Activated CD8-positive, alpha-beta T cell treated with anti-CD3 and anti-CD28 coated beads for 36 hours (primary cell): ENCODE data around the gene PIGU. TPM values are rescaled to one million over a fixed set of nuclear protein-coding genes. Genes with fewer than 3 reads are reported as not detected.

Experiments used
- ATAC-seq: fragments of 200-7000 bp; cut with Tn5 transposase; one replicate; pipeline ENCODE4 v1.10.0; 2021; ENCODE audit warnings: mild to moderate bottlenecking, moderate library complexity
- CTCF ChIA-PET: fragments of 350-600 bp; sonication (Branson Sonifier 250); formaldehyde crosslinking; loops from one replicate; lab custom pipeline; 2021; ENCODE audit warnings: antibody characterized with exemption; lab: Charles Lee
- POLR2A ChIA-PET: fragments of 350-600 bp; sonication (Branson Sonifier 250); formaldehyde crosslinking; loops from one replicate; lab custom pipeline; 2021; ENCODE audit warnings: antibody characterized with exemption; lab: Charles Lee
- DNase-seq: peaks from one replicate; pipeline ENCODE4 v3.0.0-alpha.2; 2020
- H3K27ac Mint-ChIP-seq: one replicate; pipeline ENCODE4 v1.8.0; 2021; ENCODE audit warnings: mild to moderate bottlenecking, mixed read lengths
- H3K27me3 Mint-ChIP-seq: one replicate; pipeline ENCODE4 v1.8.0; 2021; ENCODE audit warnings: mixed read lengths
- H3K36me3 Mint-ChIP-seq: one replicate; pipeline ENCODE4 v1.8.0; 2021; ENCODE audit warnings: low read depth, mixed read lengths
- H3K4me1 Mint-ChIP-seq: one replicate; pipeline ENCODE4 v1.8.0; 2021; ENCODE audit warnings: low read depth, mixed read lengths
- H3K4me3 Mint-ChIP-seq: one replicate; pipeline ENCODE4 v1.8.0; 2021; ENCODE audit warnings: mild to moderate bottlenecking, moderate library complexity, mixed read lengths
- H3K9me3 Mint-ChIP-seq: one replicate; pipeline ENCODE4 v1.8.0; 2021; ENCODE audit warnings: mixed read lengths
- intact Hi-C: fragments of 100-400 bp; cut with micrococcal nuclease; formaldehyde crosslinking; loops from one replicate; pipeline ENCODE4 v1.10.0; 2022
- total RNA-seq, 2 experiments: library from RNA; stranded (reverse); gene quantifications; one replicate each; pipeline ENCODE4 v1.2.3, GENCODE V29; 2021
- TF ChIP-seq, protein P1 (sequence below): fragments of 200-600 bp; IDR thresholded peaks from one replicate; pipeline ENCODE4 v1.8.0; 2022; ENCODE audit warnings: antibody characterized with exemption, mild to moderate bottlenecking

The PIGU gene
- total RNA-seq, 2 experiments from 2014 or later = 19.4 to 20.9 TPM

DNA sequence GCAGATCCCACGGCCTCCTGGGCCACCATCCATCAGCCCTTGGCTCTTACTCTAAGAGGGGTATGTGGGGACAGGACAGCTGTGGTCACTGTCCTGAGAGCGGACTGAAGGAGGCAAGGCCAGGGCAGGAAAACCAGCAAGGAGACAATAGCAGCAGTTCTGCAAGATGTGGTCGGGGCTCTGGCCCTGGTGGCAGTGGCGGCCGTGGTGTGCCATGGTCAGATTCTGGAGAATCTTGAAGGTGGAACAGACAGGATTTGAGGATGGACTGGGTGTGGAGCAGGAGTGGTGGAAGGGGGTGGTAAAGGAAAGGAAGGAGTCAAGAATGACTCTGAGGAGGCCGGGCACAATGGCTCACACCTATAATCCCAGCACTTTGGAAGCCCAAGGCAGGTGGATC lies 124.3 kb downstream of the PIGU start:
- H3K27ac Mint-ChIP-seq = no peak overlapping the region
- no peak for ATAC-seq
- ChIA-PET POLR2A (interaction anchor here (1.1 kb wide), 1 partner anchor 11 kb away, joined by 3 read pairs; no protein-coding TSS in a partner anchor), CTCF (interaction anchor here (1.1 kb wide), 1 partner anchor 155 kb away, joined by 3 read pairs; no protein-coding TSS in a partner anchor)
- TF ChIP-seq, protein P1, sequence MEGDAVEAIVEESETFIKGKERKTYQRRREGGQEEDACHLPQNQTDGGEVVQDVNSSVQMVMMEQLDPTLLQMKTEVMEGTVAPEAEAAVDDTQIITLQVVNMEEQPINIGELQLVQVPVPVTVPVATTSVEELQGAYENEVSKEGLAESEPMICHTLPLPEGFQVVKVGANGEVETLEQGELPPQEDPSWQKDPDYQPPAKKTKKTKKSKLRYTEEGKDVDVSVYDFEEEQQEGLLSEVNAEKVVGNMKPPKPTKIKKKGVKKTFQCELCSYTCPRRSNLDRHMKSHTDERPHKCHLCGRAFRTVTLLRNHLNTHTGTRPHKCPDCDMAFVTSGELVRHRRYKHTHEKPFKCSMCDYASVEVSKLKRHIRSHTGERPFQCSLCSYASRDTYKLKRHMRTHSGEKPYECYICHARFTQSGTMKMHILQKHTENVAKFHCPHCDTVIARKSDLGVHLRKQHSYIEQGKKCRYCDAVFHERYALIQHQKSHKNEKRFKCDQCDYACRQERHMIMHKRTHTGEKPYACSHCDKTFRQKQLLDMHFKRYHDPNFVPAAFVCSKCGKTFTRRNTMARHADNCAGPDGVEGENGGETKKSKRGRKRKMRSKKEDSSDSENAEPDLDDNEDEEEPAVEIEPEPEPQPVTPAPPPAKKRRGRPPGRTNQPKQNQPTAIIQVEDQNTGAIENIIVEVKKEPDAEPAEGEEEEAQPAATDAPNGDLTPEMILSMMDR = no peak
- H3K9me3 Mint-ChIP-seq = no peaks in the 10 kb centered on the region
- no peaks in the 10 kb centered on the region for H3K27me3 Mint-ChIP-seq
- peaks cover 4% of the 10 kb centered on the region for H3K4me1 Mint-ChIP-seq
- no peak for DNase-seq
- H3K4me3 Mint-ChIP-seq = no peak overlapping the region
- intact Hi-C loops = no loop called here
- no peaks in the 10 kb centered on the region for H3K36me3 Mint-ChIP-seq

DNA sequence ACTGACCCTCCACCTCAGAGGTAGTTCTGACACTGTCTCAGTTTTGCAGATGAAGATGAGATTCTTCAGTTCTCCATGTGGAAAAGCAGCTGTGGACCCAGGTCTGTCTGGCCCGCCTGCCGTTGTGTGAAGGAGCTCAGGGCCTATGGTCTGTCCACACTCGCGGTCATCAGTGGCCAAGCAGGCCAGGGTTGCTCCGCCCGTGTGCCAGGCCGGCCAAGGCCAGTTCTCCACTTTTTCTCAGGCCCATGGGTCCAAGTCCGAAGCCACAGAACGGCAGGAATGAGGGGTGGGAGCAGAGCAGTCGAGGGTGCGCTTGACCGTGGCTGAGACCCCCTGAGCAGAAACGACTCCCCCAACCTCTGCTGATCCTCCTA lies 127.0 kb downstream of the PIGU start:
- H3K4me3 Mint-ChIP-seq = no peak overlapping the region
- TF ChIP-seq, protein P1 = no peak
- no peak overlapping the region for H3K27ac Mint-ChIP-seq
- DNase-seq (no peak), ATAC-seq (no peak)
- H3K27me3 Mint-ChIP-seq = peaks cover 2% of the 10 kb centered on the region
- ChIA-PET CTCF (interaction anchor here (1.0 to 1.9 kb wide), 3 partner anchors 9 to 237 kb away, joined by 3 to 4 read pairs (median 4); no protein-coding TSS in a partner anchor), POLR2A (interaction anchor here (3.1 kb wide), 1 partner anchor 8 kb away, joined by 8 read pairs; the partner anchor contains the start of gene MAP1LC3A)
- H3K36me3 Mint-ChIP-seq = no peaks in the 10 kb centered on the region
- H3K9me3 Mint-ChIP-seq = no peaks in the 10 kb centered on the region
- intact Hi-C loops = no loop called here
- H3K4me1 Mint-ChIP-seq = no peaks in the 10 kb centered on the region

DNA sequence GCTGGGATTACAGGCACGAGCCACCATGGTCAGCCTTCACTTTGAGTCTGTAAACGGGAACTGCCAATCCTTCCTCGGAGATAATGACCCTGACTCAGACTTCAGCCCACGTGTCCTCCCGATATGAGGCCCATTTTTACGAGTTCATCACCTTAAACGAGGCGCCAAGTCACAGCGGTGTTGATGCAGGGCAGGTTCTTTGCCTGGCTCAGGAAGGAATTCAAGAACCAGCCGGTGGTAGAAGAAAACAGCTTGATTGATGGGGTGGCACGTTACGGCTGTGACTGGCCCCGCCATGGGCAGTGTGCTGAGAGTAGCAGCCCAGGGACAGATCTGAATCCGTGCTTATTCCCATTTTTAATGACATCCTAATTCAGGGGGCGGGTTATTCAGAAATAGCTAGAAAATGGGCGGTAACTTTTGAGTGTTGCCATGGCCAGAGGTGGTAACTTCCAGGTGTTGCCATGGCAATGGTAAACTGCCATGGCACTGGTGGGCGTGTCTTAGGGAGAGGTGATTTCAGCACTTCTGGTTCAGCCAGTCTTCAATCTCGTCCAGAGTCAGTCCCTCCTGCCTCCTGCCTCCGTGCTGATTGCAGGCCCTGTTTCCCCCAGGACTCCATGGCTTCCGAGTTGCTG lies 127.5 kb downstream of the PIGU start:
- intact Hi-C loops = no loop called here
- POLR2A ChIA-PET = interaction anchor here (0.7 to 3.1 kb wide), 2 partner anchors 9 to 33 kb away, joined by 3 to 8 read pairs; partner anchors contain the start of gene MAP1LC3A
- no peaks in the 10 kb centered on the region for H3K9me3 Mint-ChIP-seq
- no peak overlapping the region for H3K27ac Mint-ChIP-seq
- H3K4me3 Mint-ChIP-seq = no peak overlapping the region
- no peak for DNase-seq
- peak; percentile 30 for ATAC-seq
- peaks cover 3% of the 10 kb centered on the region for H3K4me1 Mint-ChIP-seq
- H3K27me3 Mint-ChIP-seq = peaks cover 4% of the 10 kb centered on the region
- no peaks in the 10 kb centered on the region for H3K36me3 Mint-ChIP-seq
- CTCF ChIA-PET = interaction anchor here (1.0 to 1.9 kb wide), 3 partner anchors 9 to 236 kb away, joined by 3 to 4 read pairs (median 4); no protein-coding TSS in a partner anchor
- TF ChIP-seq, protein P1 = no peak

DNA sequence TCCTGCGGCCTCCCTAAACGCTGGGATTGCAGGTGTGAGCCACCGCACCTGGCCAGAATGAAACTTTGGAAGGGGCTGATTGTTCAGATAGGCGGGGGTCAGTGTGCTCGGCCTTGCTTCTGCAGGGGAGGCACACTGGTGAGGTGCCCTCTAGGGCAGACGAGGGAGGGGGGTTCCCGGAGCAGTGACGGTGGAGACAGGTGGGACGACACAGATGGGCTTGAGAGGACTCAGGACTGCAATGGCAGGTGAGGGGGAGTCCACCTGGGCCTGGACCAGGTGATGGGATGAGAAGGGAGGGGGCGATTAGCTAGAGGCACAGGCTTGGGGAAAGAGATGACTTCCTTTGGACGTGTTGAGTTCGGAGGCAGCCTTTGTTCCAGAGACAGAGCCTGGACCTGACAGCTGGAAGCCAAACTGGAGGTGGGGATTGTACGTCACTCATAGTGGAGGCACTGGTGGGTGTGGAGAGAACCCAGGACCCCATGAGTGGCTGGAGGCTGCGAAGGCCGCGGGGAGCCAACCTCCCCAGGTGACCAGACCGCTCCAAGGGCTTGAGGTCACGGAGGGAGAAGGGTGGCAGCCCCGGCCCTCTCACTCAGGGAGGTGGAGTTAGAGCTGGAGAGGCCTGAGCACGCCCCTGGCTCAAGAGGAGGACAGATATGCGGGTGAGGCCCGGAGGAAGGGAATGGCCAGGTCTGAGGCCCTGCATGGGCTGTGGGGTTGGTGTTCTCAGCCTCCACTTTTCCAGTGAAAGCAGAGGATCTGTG lies 128.9 kb downstream of the PIGU start:
- ATAC-seq = no peak

More for the DNA sequence above, 128.9 kb downstream of the PIGU start:
- peaks cover 9% of the 10 kb centered on the region for H3K4me1 Mint-ChIP-seq
- H3K36me3 Mint-ChIP-seq = no peaks in the 10 kb centered on the region
- peaks cover 4% of the 10 kb centered on the region for H3K27me3 Mint-ChIP-seq
- intact Hi-C loops = no loop called here
- ChIA-PET CTCF (interaction anchor here (1.2 kb wide), 1 partner anchor 11 kb away, joined by 3 read pairs; no protein-coding TSS in a partner anchor), POLR2A (interaction anchor here (3.1 kb wide), 1 partner anchor 10 kb away, joined by 8 read pairs; the partner anchor contains the start of gene MAP1LC3A)
- no peak overlapping the region for H3K4me3 Mint-ChIP-seq
- no peak for DNase-seq
- no peaks in the 10 kb centered on the region for H3K9me3 Mint-ChIP-seq
- TF ChIP-seq, protein P1 = no peak
- H3K27ac Mint-ChIP-seq = no peak overlapping the region
